PC-9 (cell line): ENCODE results near the gene PTPN14. TPM values are rescaled to one million over a fixed set of nuclear protein-coding genes. Genes with fewer than 3 reads are reported as not detected.

Experiments
- BruUV-seq: library from RNA; stranded (reverse); fragments of 400-500 nt; replicated peaks from 2 replicates; lab custom pipeline; 2021; lab: Mats Ljungman, UMichigan
- CTCF ChIA-PET: fragments of 300-600 bp; sonication (Branson Sonifier 250); formaldehyde crosslinking; loops from one replicate; lab custom pipeline; 2022; ENCODE audit warnings: antibody characterized with exemption; lab: Charles Lee
- POLR2A ChIA-PET: fragments of 300-600 bp; sonication (Branson Sonifier 250); formaldehyde crosslinking; loops from one replicate; lab custom pipeline; 2022; ENCODE audit warnings: antibody characterized with exemption; ENCODE audit not compliant: unreplicated experiment; lab: Charles Lee
- DNase-seq, 2 experiments: peaks; one replicate each; pipeline versions ENCODE4 v3.0.0 to v3.0.0-alpha.2; 2015 to 2022; ENCODE audit warnings: mixed read lengths in 1 of 2
- H2AFZ ChIP-seq: fragments of 200-600 bp; sonication (generic); 2 replicates; pipeline ENCODE4 v1.8.1; 2017; ENCODE audit warnings: antibody characterized with exemption
- H3F3A ChIP-seq: fragments of 200-600 bp; sonication (generic); 2 replicates; pipeline ENCODE4 v1.8.1; 2017; ENCODE audit warnings: antibody characterized with exemption, mild to moderate bottlenecking, low read depth; ENCODE audit not compliant: insufficient read depth
- H3K27ac ChIP-seq: fragments of 200-600 bp; sonication (generic); 2 replicates; pipeline ENCODE4 v1.6.1; 2016; ENCODE audit warnings: mixed run types
- H3K27me3 ChIP-seq: fragments of 200-600 bp; sonication (generic); 2 replicates; pipeline ENCODE4 v1.6.1; 2016; ENCODE audit warnings: low read depth, mixed run types; ENCODE audit not compliant: insufficient read depth
- H3K36me3 ChIP-seq: fragments of 200-600 bp; sonication (generic); 2 replicates; pipeline ENCODE4 v1.6.1; 2016; ENCODE audit warnings: low read depth, mixed run types
- H3K4me1 ChIP-seq: fragments of 200-600 bp; sonication (generic); replicated peaks from 2 replicates; pipeline ENCODE4 v1.6.1; 2016; ENCODE audit warnings: mixed run types; ENCODE audit not compliant: insufficient read depth
- H3K4me2 ChIP-seq: fragments of 200-600 bp; sonication (generic); 2 replicates; pipeline ENCODE4 v1.6.1; 2017; ENCODE audit warnings: mixed run types
- H3K4me3 ChIP-seq: fragments of 200-600 bp; sonication (generic); 2 replicates; pipeline ENCODE4 v1.6.1; 2016; ENCODE audit warnings: mixed run types
- H3K79me2 ChIP-seq: fragments of 200-600 bp; sonication (generic); 2 replicates; pipeline ENCODE4 v1.6.1; 2017; ENCODE audit warnings: low read depth, mixed run types
- H3K9me2 ChIP-seq: fragments of 200-600 bp; sonication (generic); 2 replicates; pipeline ENCODE4 v1.8.1; 2017; ENCODE audit warnings: mild to moderate bottlenecking; ENCODE audit not compliant: insufficient read depth
- H3K9me3 ChIP-seq: fragments of 200-600 bp; sonication (generic); 2 replicates; pipeline ENCODE4 v1.8.1; 2016; ENCODE audit warnings: low read depth; ENCODE audit not compliant: insufficient read depth
- H4K20me1 ChIP-seq: fragments of 200-600 bp; sonication (generic); 2 replicates; pipeline ENCODE4 v1.8.1; 2017; ENCODE audit not compliant: insufficient read depth
- CTCF ChIP-seq: fragments of 200-600 bp; sonication (generic); conservative IDR thresholded peaks from 2 replicates; pipeline ENCODE4 v1.6.1; 2017; ENCODE audit warnings: mixed run types, antibody characterized with exemption, mild to moderate bottlenecking, moderate library complexity
- EZH2 ChIP-seq: fragments of 200-600 bp; sonication (generic); IDR thresholded peaks from 2 replicates; pipeline ENCODE4 v1.8.0; 2017; ENCODE audit warnings: antibody characterized with exemption, low read depth
- intact Hi-C: fragments of 100-400 bp; cut with micrococcal nuclease; formaldehyde crosslinking; loops from one replicate; pipeline ENCODE4 v1.10.0; 2022; ENCODE audit not compliant: unreplicated experiment
- total RNA-seq: library from RNA; stranded (reverse); gene quantifications from 2 replicates; pipeline ENCODE4 v1.2.3, GENCODE V29; 2021

The PTPN14 gene
- total RNA-seq, 1 experiment from 2014 or later: 78.9 TPM

GRCh38 chr1:214445199-214445598 lies 106.2 kb downstream of the PTPN14 start:
- Histone ChIP-seq H3K9me2 (no peaks in the 10 kb centered on the region), H3K4me3 (peak overlapping the region; percentile 5; the same call in 1 of the 2 replicates), H2AFZ (no peak overlapping the region), H3F3A (peaks cover 55% of the 10 kb centered on the region), H3K9me3 (no peaks in the 10 kb centered on the region), H3K27ac (peak overlapping the region; percentile 90), H4K20me1 (no peaks in the 10 kb centered on the region), H3K4me2 (peak overlapping the region; percentile 79), H3K4me1 (peaks cover 61% of the 10 kb centered on the region), H3K27me3 (no peaks in the 10 kb centered on the region), H3K36me3 (no peaks in the 10 kb centered on the region), H3K79me2 (peaks cover 38% of the 10 kb centered on the region)
- intact Hi-C loops: loop anchor here (10.0 kb wide), 1 partner anchor 1120 kb away; the partner anchor contains the start of gene KCTD3
- TF ChIP-seq CTCF (no peak), EZH2 (no peak)
- ChIA-PET CTCF (no interaction called here), POLR2A (interaction anchor here (0.5 kb wide), 1 partner anchor 44 kb away, joined by 3 read pairs; no protein-coding TSS in a partner anchor)
- no TSS peak for BruUV-seq
- DNase-seq: peak in 1 of 2 experiments; percentile 64

GRCh38 chr1:214444182-214444939 lies 107.0 kb downstream of the PTPN14 start:
- Histone ChIP-seq H2AFZ (no peak overlapping the region), H3K4me1 (peaks cover 68% of the 10 kb centered on the region), H3K79me2 (peaks cover 38% of the 10 kb centered on the region), H3K27me3 (no peaks in the 10 kb centered on the region), H3K9me3 (no peaks in the 10 kb centered on the region), H3K4me3 (no peak overlapping the region), H3K9me2 (no peaks in the 10 kb centered on the region), H3K4me2 (peak overlapping the region; percentile 79), H3K27ac (peak overlapping the region; percentile 90), H4K20me1 (no peaks in the 10 kb centered on the region), H3K36me3 (no peaks in the 10 kb centered on the region), H3F3A (peaks cover 60% of the 10 kb centered on the region)
- CTCF ChIA-PET: interaction anchor here (0.6 kb wide), 1 partner anchor 52 kb away, joined by 4 read pairs; no protein-coding TSS in a partner anchor
- no peak for DNase-seq
- intact Hi-C loops: loop anchor here (10.0 kb wide), 1 partner anchor 1120 kb away; the partner anchor contains the start of gene KCTD3
- BruUV-seq: no TSS peak
- TF ChIP-seq CTCF: no peak
- no peak for TF ChIP-seq EZH2
- POLR2A ChIA-PET: interaction anchor here (0.5 to 0.6 kb wide), 2 partner anchors 30 to 43 kb away, joined by 3 to 11 read pairs; no protein-coding TSS in a partner anchor

GRCh38 chr1:214441119-214441518 lies 110.3 kb downstream of the PTPN14 start:
- peaks cover 47% of the 10 kb centered on the region for H3F3A ChIP-seq
- no peaks in the 10 kb centered on the region for H3K36me3 ChIP-seq

More at GRCh38 chr1:214441119-214441518, 110.3 kb downstream of the PTPN14 start:
- H3K27me3 ChIP-seq: no peaks in the 10 kb centered on the region
- ChIA-PET CTCF (no interaction called here), POLR2A (no interaction called here)
- H3K4me3 ChIP-seq: no peak overlapping the region
- BruUV-seq: no TSS peak
- DNase-seq: peak in 1 of 2 experiments; percentile 28
- peaks cover 51% of the 10 kb centered on the region for H3K79me2 ChIP-seq
- H3K4me2 ChIP-seq: no peak overlapping the region
- H4K20me1 ChIP-seq: no peaks in the 10 kb centered on the region
- no peaks in the 10 kb centered on the region for H3K9me2 ChIP-seq
- no peak overlapping the region for H2AFZ ChIP-seq
- TF ChIP-seq EZH2 (no peak), CTCF (no peak)
- H3K27ac ChIP-seq: no peak overlapping the region
- H3K9me3 ChIP-seq: no peaks in the 10 kb centered on the region
- peaks cover 54% of the 10 kb centered on the region for H3K4me1 ChIP-seq
- intact Hi-C loops: loop anchor here (10.0 kb wide), 1 partner anchor 1124 kb away; the partner anchor contains the start of gene KCTD3
